Astrocyte (in vitro differentiated cells and primary cell): ENCODE results near the gene LRRC75A. TPM values are rescaled to one million over a fixed set of nuclear protein-coding genes. Genes with fewer than 3 reads are reported as not detected.

Experiments
- DNase-seq: peaks from one replicate; pipeline ENCODE4 v3.0.0-alpha.2; 2010; ENCODE audit warnings: low read depth
- FAIRE-seq: peaks from 2 replicates; lab custom pipeline; 2011; peaks lifted over from hg19 to GRCh38; lab: Jason Lieb, UNC
- H2AFZ ChIP-seq: 2 replicates; pipeline ENCODE4 v1.6.0; 2012; ENCODE audit warnings: low read depth, low read length, inconsistent platforms
- H3K27ac ChIP-seq: 2 replicates; pipeline ENCODE4 v1.5.1; 2011; ENCODE audit warnings: low read depth, low read length, inconsistent platforms
- H3K27me3 ChIP-seq: 2 replicates; pipeline ENCODE4 v1.6.0; 2011; ENCODE audit warnings: low read length, inconsistent platforms; ENCODE audit not compliant: insufficient read depth
- H3K36me3 ChIP-seq: 2 replicates; pipeline ENCODE4 v1.5.1; 2011; ENCODE audit warnings: low read length, inconsistent platforms; ENCODE audit not compliant: insufficient read depth
- H3K4me1 ChIP-seq: 2 replicates; pipeline ENCODE4 v1.5.1; 2011; ENCODE audit warnings: low read length, inconsistent platforms; ENCODE audit not compliant: insufficient read depth
- H3K4me2 ChIP-seq: 2 replicates; pipeline ENCODE4 v1.6.0; 2012; ENCODE audit warnings: low read length, inconsistent platforms
- H3K4me3 ChIP-seq: 2 replicates; pipeline ENCODE4 v1.5.1; 2011; ENCODE audit warnings: low read depth, mild to moderate bottlenecking, low read length, inconsistent platforms; ENCODE audit not compliant: insufficient read depth
- H3K79me2 ChIP-seq: 2 replicates; pipeline ENCODE4 v1.6.0; 2012; ENCODE audit warnings: mild to moderate bottlenecking, low read length, inconsistent platforms; ENCODE audit not compliant: insufficient read depth
- H3K9ac ChIP-seq: 2 replicates; pipeline ENCODE4 v1.6.0; 2012; ENCODE audit warnings: mild to moderate bottlenecking, low read length, inconsistent platforms
- H3K9me3 ChIP-seq: 2 replicates; pipeline ENCODE4 v1.5.1; 2012; ENCODE audit warnings: low read depth, mild to moderate bottlenecking, low read length, inconsistent platforms; ENCODE audit not compliant: insufficient read depth
- H4K20me1 ChIP-seq: 2 replicates; pipeline ENCODE4 v1.6.0; 2012; ENCODE audit warnings: low read length, inconsistent platforms; ENCODE audit not compliant: insufficient read depth
- H3K27ac Mint-ChIP-seq: one replicate; pipeline ENCODE4 v1.8.0; 2021; ENCODE audit warnings: mild to moderate bottlenecking, mixed read lengths; ENCODE audit not compliant: unreplicated experiment
- H3K27me3 Mint-ChIP-seq: one replicate; pipeline ENCODE4 v1.8.0; 2021; ENCODE audit warnings: low read depth, mixed read lengths; ENCODE audit not compliant: unreplicated experiment
- H3K36me3 Mint-ChIP-seq: one replicate; pipeline ENCODE4 v1.8.0; 2021; ENCODE audit warnings: low read depth, mixed read lengths; ENCODE audit not compliant: unreplicated experiment
- H3K4me1 Mint-ChIP-seq: one replicate; pipeline ENCODE4 v1.8.0; 2021; ENCODE audit warnings: low read depth, mixed read lengths; ENCODE audit not compliant: unreplicated experiment
- H3K4me3 Mint-ChIP-seq: one replicate; pipeline ENCODE4 v1.8.0; 2021; ENCODE audit warnings: mild to moderate bottlenecking, moderate library complexity, mixed read lengths; ENCODE audit not compliant: unreplicated experiment
- H3K9me3 Mint-ChIP-seq: one replicate; pipeline ENCODE4 v1.8.0; 2021; ENCODE audit warnings: mild to moderate bottlenecking, mixed read lengths; ENCODE audit not compliant: unreplicated experiment
- CTCF ChIP-seq: IDR thresholded peaks from 2 replicates; pipeline ENCODE4 v1.5.1; 2011; ENCODE audit warnings: low read depth, mild to moderate bottlenecking, inconsistent platforms, low read length, moderate library complexity; ENCODE audit not compliant: insufficient read depth
- EZH2 ChIP-seq: IDR thresholded peaks from 2 replicates; pipeline ENCODE4 v1.6.1; 2012; ENCODE audit warnings: mild to moderate bottlenecking, low read length, inconsistent platforms; ENCODE audit not compliant: insufficient read depth
- total RNA-seq: library from RNA; stranded (reverse); gene quantifications from 2 replicates; pipeline ENCODE4 v1.2.1, GENCODE V29; 2021

The LRRC75A gene
- total RNA-seq, 1 donor from 2014 or later, result 0.36 TPM

- TF ChIP-seq EZH2, result no peak
- TF ChIP-seq CTCF, result no peak
- Histone ChIP-seq H4K20me1 (peaks cover 2% of the 10 kb centered on the region), H3K27me3 (peaks cover 2% of the 10 kb centered on the region), H3K27ac (no peak overlapping the region), H3K4me1 (peaks cover 4% of the 10 kb centered on the region), H3K9ac (no peak overlapping the region), H3K4me3 (no peak overlapping the region), H2AFZ (no peak overlapping the region), H3K9me3 (no peaks in the 10 kb centered on the region), H3K79me2 (no peaks in the 10 kb centered on the region), H3K4me2 (no peak overlapping the region), H3K36me3 (no peaks in the 10 kb centered on the region)
- H3K27me3 Mint-ChIP-seq, result peaks cover 43% of the 10 kb centered on the region
- H3K36me3 Mint-ChIP-seq, result peaks cover 5% of the 10 kb centered on the region
- no peaks in the 10 kb centered on the region for H3K9me3 Mint-ChIP-seq
- no peak for FAIRE-seq
- no peaks in the 10 kb centered on the region for H3K4me1 Mint-ChIP-seq
- no peak overlapping the region for H3K27ac Mint-ChIP-seq
- DNase-seq, result no peak
- H3K4me3 Mint-ChIP-seq, result no peak overlapping the region
These were observed 23.5 kb downstream of the LRRC75A start for GRCh38 chr17:16468428-16468992.

DNA sequence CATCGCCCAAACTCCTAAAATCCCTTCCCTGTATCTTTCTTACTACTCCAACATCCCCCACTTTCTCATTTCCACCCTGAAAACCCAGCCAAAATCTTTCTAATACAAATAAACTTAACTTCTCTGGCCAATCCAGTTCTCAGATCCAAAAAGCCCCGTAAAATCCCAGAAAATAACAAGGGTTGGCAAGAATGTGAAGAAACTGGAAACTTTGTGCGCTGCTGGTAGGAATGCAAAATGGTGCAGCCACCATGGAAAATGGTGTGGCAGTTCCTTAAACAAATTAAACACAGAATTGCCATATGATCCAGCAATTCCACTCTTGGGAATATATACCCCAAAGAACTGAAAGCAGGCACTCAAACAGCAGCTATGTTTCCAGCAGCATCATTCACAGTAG, 24.1 kb downstream of the LRRC75A start:
- DNase-seq, result no peak
- Histone ChIP-seq H3K4me2 (no peak overlapping the region), H3K36me3 (no peaks in the 10 kb centered on the region), H4K20me1 (peaks cover 2% of the 10 kb centered on the region), H3K79me2 (no peaks in the 10 kb centered on the region), H3K27ac (no peak overlapping the region), H3K4me3 (no peak overlapping the region), H2AFZ (no peak overlapping the region), H3K4me1 (peaks cover 7% of the 10 kb centered on the region), H3K9ac (no peak overlapping the region), H3K9me3 (no peaks in the 10 kb centered on the region), H3K27me3 (peaks cover 2% of the 10 kb centered on the region)
- FAIRE-seq, result no peak
- Mint-ChIP-seq H3K4me3 (no peak overlapping the region), H3K9me3 (no peaks in the 10 kb centered on the region), H3K27ac (no peak overlapping the region), H3K36me3 (peaks cover 6% of the 10 kb centered on the region), H3K27me3 (peaks cover 43% of the 10 kb centered on the region), H3K4me1 (no peaks in the 10 kb centered on the region)
- TF ChIP-seq CTCF (no peak), EZH2 (no peak)

- DNase-seq (no peak), FAIRE-seq (no peak)
- Histone ChIP-seq H3K27me3 (peaks cover under 1% of the 10 kb centered on the region), H3K79me2 (no peaks in the 10 kb centered on the region), H3K4me2 (no peak overlapping the region), H3K4me1 (peaks cover 7% of the 10 kb centered on the region), H4K20me1 (peaks cover 2% of the 10 kb centered on the region), H3K27ac (no peak overlapping the region), H3K4me3 (no peak overlapping the region), H3K36me3 (no peaks in the 10 kb centered on the region), H3K9ac (no peak overlapping the region), H2AFZ (no peak overlapping the region), H3K9me3 (no peaks in the 10 kb centered on the region)
- Mint-ChIP-seq H3K4me3 (no peak overlapping the region), H3K27me3 (peaks cover 38% of the 10 kb centered on the region), H3K36me3 (peaks cover 8% of the 10 kb centered on the region), H3K9me3 (no peaks in the 10 kb centered on the region), H3K27ac (no peak overlapping the region), H3K4me1 (no peaks in the 10 kb centered on the region)
- TF ChIP-seq CTCF (no peak), EZH2 (no peak)
These were observed 24.9 kb downstream of the LRRC75A start for GRCh38 chr17:16467044-16467443.
